T follicular helper cell (primary cell): ENCODE measurements around the gene SIGLEC15.
"Not testable (repeated sequence)": the region's sequence is repeated elsewhere in the genome, so short reads cannot be mapped to it uniquely, and the experiment has no call there.

Experiments used
- DNase-seq: peaks from one replicate; pipeline ENCODE4 v3.0.0-alpha.2; 2020; ENCODE audit warnings: low read depth
- total RNA-seq, 2 experiments: gene quantifications; one replicate each; lab custom pipeline; 2026; lab: John Stamatoyannopoulos, UW

Gene SIGLEC15, protein sequence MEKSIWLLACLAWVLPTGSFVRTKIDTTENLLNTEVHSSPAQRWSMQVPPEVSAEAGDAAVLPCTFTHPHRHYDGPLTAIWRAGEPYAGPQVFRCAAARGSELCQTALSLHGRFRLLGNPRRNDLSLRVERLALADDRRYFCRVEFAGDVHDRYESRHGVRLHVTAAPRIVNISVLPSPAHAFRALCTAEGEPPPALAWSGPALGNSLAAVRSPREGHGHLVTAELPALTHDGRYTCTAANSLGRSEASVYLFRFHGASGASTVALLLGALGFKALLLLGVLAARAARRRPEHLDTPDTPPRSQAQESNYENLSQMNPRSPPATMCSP
- total RNA-seq = 0 reads per million in 2 experiments

DNA sequence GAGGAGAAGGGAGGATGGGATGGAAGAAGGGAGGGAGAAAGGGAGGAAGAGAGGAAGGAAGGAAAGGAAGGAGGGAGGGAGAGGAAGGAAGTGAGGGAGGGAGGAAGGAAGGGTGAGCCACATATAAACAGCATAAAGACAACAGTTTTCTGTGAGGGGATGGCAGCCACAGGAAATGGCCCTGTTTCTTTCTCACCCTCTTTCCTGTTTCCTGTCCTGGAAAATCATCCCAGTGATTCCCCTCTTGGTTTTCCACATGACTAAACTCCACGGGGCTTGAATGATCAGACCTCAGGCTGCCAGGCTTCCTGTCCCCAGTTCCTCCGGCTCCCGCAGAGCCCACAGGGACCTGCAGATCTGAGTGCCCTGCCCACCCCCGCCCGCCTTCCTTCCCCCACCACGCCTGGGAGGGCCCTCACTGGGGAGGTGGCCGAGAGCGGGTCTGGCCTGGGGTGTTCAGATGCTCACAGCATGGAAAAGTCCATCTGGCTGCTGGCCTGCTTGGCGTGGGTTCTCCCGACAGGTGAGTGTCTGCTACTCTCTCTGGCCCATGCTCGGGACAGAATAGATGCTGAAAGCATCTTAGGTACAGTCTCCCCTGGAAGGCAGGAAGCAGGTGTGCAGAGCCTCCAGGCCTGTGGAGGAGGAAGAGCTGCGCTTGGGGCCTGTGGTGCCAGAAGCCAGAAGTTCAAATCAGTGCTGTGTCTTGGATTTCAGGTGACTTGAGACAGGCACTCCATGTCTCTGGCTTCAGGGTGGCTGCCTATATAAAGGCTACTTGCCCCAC lies at the start of gene SIGLEC15:
TSS of gene SIGLEC15 (plus strand) at position 418 of the 787 bp plus-strand sequence. CDS start at position 472, 54 bp downstream.
- no peak for DNase-seq

DNA sequence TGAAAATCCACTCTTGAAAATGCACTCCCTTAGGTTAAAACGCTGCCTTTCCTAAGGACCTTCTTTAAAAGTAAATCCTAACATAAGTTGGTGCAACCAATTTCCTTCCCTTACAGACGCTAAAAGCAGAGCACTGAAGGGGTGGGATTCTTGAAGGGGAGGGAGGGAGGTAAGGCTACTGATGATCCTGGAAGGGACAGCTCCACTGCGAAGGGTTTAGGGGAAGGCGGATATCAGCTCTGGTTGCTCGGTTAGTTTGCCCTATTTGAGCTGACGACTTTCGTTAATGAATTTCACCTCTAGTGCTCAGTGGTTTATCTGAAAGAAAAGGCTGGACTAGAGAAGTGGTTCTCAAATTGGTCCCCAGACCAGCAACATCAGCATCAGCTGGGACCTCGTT lies 49.7 kb upstream of the SIGLEC15 start:
- DNase-seq = no peak

DNA sequence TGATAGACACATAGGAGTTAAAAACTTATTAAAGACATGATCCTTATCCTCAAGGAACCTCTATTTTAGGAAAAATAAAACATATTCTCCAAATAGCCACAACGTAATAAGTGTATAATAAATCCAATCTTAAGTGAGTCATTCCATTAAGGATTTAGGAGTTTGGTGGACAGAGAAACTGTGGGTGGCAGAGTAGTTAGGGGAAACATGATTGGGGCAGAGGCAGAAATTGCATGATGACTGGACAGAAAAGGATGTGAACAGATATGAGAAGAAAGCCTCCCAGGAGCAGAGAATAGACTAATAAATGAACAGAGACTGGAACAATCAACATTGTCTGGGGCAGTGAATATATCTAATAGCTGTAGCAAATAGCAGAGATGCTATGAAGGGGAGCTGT lies 48.1 kb upstream of the SIGLEC15 start:
- no peak for DNase-seq

- DNase-seq = no peak
These were observed 44.9 kb upstream of the SIGLEC15 start for GRCh38 chr18:45780568-45780967.

- no peak for DNase-seq
These were observed 42.8 kb upstream of the SIGLEC15 start for GRCh38 chr18:45782662-45783061.

DNA sequence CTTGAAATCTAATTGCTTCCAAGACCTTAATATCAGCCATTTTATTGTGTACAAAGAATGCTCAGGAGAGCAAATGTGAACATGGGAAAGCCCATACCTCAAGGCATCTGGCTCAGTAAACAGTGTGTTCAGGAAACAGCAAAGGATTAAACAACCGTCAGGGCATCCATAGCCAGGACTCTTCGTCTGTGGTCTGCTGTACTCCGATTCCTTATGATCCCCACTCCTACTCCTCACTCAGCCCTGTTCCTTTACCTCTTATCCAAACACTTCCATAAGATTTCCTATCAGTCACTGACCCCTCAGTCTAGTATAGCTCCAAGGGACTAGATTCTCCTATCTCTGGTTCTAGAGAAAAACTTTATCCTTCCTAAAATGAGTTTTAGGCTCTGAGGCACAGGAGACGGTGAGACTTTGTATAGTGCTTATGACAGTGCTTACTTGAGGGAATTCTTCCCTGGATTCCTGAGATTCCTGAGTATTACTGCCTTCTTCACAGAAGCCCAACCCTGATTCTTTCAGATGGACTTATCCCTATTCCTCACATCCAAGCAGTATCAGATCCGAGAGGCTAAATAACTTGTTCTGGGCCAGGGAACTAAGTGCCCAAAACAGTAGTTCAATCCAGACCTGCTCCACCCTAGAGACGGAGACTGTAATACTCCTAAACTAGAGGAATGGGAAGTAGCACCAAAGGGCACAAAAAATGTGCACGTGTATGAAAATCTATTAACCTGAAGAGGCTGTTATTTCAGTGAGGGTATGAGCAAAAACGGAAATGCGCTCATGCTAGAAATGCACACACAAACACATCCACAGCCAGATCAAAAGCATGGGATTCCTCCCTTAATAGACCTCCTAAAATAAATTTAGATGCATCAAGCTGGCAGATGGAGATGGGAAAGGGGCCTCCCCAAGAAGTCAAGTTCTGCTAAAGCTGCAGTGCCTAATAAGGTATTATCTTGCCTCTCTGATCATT lies 42.1 kb upstream of the SIGLEC15 start:
- no peak for DNase-seq

DNA sequence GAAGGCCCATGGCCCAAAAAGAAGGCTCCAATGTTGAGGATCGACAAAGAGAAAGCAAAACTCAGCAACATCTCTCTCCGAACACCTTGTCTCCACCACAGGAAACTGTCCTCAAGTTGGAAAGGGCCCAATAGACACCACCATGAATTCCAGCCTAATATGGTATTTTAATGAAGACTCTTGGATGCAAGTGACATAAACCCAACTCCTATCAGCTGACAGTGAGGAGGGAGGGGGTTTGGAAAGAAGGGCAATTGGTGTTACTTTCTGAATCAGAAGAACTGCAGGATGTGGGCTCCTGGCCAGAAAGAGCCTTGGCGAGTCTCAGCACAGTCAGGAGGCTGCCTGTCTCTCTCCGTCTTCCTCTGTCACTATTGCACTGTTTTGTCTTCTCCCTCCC lies 40.3 kb upstream of the SIGLEC15 start:
- no peak for DNase-seq

- no peak for DNase-seq
These were observed 38.5 kb upstream of the SIGLEC15 start for GRCh38 chr18:45786941-45787340.

GRCh38 chr18:45787346-45787745 lies 38.1 kb upstream of the SIGLEC15 start:
- DNase-seq = no peak

GRCh38 chr18:45788861-45789260 lies 36.6 kb upstream of the SIGLEC15 start:
- DNase-seq = no peak

DNA sequence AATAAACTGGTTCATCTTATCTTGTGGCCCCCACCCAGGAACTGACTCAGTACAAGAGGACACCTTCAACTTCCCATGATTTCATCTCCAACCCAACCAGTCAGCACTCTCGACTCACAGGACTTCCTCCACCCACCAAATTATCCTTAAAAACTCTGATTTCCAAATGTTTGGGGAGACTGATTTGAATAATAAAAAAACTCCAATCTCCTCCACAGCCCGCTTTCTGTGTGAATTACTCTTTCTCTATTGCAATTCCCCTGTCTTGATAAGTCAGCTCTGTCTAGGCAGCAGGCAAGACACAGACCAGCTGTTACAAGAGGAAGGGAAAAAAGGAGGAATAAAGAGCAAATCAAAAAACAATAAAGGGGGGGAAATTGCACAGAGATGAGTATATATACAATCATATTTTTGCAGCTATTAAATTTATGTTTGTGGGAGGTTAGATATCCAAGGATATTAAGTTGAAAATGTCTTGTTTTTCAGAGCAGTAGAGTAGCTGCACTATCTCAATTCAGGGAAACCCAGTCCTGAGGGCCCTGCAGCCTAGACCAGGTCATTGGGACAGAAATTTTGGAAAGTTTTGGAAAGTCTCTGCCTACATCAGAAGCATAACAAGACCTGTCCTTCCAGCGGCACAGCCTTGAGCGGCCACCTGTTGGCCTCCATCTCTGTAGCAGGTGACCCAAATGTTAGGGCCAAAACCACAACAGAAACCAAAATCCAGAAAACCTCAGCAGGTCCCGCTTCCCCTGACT lies 32.8 kb upstream of the SIGLEC15 start:
- no peak for DNase-seq

- no peak for DNase-seq
These were observed 32.1 kb upstream of the SIGLEC15 start for GRCh38 chr18:45793264-45793965.

DNA sequence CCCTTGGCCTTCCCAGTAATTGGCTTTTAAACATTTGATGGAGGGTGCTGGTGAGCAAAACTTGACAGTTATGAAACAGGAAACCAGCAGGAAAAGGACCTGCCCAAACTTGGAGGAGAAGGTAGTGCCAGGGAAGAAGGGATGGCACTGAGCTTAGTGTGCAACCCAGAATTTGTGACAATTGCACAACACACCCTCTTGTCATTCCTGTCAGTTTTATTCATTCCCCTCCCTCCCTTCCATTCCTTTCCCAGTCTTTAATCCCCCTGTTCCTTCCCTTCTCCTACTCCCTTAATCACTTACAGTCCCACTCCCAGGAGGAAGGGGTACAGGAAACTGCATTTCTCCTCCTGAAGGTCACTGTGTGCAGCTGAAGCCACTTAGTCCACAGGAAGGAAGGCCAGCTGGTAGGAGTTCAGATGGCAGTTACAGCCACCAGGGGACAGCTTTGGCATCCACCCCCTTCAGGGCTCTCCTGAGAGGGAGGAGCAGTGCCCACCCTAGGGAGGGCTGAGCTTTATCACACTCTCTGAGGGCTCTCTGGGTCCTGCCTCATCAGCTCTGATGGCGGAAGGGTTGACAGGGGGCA lies 24.0 kb upstream of the SIGLEC15 start:
- DNase-seq = no peak

GRCh38 chr18:45802814-45803492 lies 22.5 kb upstream of the SIGLEC15 start:
- no peak for DNase-seq

DNA sequence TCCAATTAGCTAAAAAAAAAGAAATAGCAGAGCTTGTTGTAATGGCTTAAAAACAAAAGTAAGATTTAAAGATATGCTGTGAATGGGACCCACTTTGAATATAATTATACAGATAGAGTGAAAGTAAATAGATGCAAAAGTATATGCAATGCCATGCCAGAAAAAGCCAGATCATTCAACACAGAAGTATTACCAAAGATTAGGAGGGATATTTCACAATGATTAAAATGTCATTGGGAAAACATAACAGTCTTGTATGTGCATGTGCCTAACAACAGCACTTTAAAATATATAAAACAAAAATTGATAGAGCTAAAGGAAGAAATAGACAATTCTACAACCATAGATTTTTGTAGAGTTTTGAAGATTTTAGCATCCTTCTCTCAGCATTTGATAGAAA lies 19.9 kb upstream of the SIGLEC15 start:
- DNase-seq = no peak

DNA sequence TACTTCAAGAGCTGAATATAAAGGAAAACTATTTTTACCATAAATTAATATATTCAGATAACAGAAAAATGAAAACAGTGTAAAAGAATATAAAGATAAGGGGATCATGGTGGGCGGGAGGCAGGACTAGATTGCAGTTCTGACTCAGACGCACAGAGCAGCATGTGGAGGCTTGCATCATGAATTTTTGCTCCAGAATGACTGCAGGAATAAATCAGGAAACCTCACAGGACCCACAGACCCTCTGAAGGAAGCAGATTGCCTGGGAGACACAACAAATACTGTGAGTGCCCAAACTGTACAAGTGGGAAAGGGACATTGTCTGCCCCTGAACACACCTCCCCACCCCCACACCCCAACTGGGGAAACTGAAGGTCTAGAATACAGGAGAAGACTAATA lies 19.2 kb upstream of the SIGLEC15 start:
- no peak for DNase-seq

- not testable (repeated sequence) for DNase-seq
These were observed 18.3 kb upstream of the SIGLEC15 start for GRCh38 chr18:45807144-45807543.

- DNase-seq = not testable (repeated sequence)
These were observed 10.7 kb upstream of the SIGLEC15 start for GRCh38 chr18:45814733-45815132.

DNA sequence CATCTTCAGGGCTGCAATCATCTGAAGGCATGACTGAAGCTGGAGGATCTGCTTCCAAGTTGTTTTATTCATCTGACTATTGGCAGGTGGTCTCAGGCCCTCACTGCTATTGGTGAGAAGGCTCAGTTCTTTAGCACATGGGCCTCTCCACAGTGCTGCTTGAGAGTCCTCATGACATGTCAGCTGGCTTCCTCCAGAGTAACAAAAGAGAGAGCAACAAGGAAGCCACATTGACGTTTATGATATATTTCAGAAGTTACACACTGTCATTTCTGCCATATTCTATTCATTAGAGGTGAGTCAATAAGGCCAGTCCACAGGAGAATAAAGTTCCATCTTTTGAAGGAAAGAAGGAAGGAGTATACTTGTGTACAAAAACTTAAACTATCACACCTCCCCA lies 7.9 kb upstream of the SIGLEC15 start:
- DNase-seq = no peak

DNA sequence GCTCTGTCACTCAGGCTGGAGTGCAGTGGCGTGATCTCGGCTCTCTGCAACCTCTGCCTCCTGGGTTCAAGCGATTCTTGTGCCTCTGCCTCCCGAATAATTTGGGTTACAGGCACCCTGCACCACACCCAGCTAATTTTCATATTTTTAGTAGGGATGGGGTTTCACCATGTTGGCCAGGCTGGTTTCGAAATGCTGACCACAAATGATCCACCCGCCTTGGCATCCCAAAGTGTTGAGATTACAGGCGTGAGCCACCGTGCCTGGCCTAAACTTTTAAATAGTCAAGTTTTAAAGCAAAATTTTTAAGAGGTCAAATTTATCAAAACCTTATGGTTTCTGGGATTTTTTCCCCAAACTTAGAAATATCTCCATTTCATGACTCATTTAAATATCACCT lies 6.7 kb upstream of the SIGLEC15 start:
- DNase-seq = not testable (repeated sequence)
